Measurements from ENCODE around the gene NTN1. TPM values are rescaled to one million over a fixed set of nuclear protein-coding genes. Genes with fewer than 3 reads are reported as not detected.
A peak's percentile ranks its signal among the peaks of the same experiment; 100 is the strongest.

Gene NTN1
- total RNA-seq, 2 donors from 2014 or later = 0.69 to 1.5 TPM

DNA sequence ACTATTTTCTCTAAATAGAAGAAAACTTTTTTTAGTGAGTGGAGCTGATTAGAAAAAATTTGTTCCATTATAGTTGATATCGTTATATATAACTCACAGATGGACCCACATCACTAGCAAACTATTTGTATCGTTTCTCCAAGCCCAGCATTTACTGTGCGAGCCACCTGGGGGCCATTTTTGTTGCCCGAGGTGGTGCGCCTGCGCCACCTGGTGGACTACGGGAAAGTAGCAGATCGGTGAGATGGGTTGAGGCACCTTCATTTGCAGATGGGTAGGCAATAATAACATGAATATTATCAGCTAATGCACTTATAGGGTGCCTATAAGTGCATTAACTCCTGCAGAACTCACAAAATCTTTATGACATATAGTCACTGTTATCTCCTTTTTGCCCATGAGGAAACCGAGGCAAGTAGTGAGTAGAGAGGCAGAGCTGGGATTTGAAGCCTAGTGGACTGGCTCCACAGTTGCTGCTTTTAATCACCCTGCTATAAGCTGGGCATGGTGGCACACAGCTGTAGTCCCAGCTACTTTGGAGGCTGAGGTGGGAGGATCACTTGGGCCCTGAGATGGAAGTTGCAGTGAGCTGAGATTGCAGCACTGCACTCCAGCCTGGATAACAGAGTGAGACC lies 23.2 kb upstream of the NTN1 start:
- ATAC-seq (replicated peaks in 1 of 2) = peak; percentile 68 to 72
- Mint-ChIP-seq H3K27ac (no peak overlapping the region), H3K36me3 (ENCODE audit: insufficient read depth in 2 of 2) (no peaks in the 10 kb centered on the region), H3K4me3 (no peak overlapping the region), H3K27me3 (ENCODE audit: low read depth) (peaks cover 30% of the 10 kb centered on the region), H3K9me3 (no peaks in the 10 kb centered on the region), H3K4me1 (ENCODE audit: low read depth) (peaks cover 7% of the 10 kb centered on the region)
- DNase-seq = peak; percentile 78 to 84

- H3K4me1 Mint-ChIP-seq (ENCODE audit: low read depth) = peaks cover 7% of the 10 kb centered on the region
- ATAC-seq (replicated peaks in 1 of 2) (no peak), DNase-seq (no peak)
- H3K27ac Mint-ChIP-seq = no peak overlapping the region
- H3K36me3 Mint-ChIP-seq (ENCODE audit: insufficient read depth in 2 of 2) = peaks cover 0 to 3% of the 10 kb centered on the region in 2 donors
- peaks cover 53% of the 10 kb centered on the region for H3K27me3 Mint-ChIP-seq (ENCODE audit: low read depth)
- no peaks in the 10 kb centered on the region for H3K9me3 Mint-ChIP-seq
- peak overlapping the region; percentile 9 to 22 for H3K4me3 Mint-ChIP-seq
Observed at GRCh38 chr17:9001559-9001958, 19.8 kb upstream of the NTN1 start.

GRCh38 chr17:9002227-9002605 lies 19.1 kb upstream of the NTN1 start:
- no peak for DNase-seq
- H3K9me3 Mint-ChIP-seq = no peaks in the 10 kb centered on the region
- no peak overlapping the region for H3K27ac Mint-ChIP-seq
- peaks cover 7% of the 10 kb centered on the region for H3K4me1 Mint-ChIP-seq (ENCODE audit: low read depth)
- peaks cover 0 to 3% of the 10 kb centered on the region in 2 donors for H3K36me3 Mint-ChIP-seq (ENCODE audit: insufficient read depth in 2 of 2)
- no peak for ATAC-seq (replicated peaks in 1 of 2)
- H3K4me3 Mint-ChIP-seq = peak overlapping the region; percentile 73 to 79
- H3K27me3 Mint-ChIP-seq (ENCODE audit: low read depth) = peaks cover 59% of the 10 kb centered on the region

DNA sequence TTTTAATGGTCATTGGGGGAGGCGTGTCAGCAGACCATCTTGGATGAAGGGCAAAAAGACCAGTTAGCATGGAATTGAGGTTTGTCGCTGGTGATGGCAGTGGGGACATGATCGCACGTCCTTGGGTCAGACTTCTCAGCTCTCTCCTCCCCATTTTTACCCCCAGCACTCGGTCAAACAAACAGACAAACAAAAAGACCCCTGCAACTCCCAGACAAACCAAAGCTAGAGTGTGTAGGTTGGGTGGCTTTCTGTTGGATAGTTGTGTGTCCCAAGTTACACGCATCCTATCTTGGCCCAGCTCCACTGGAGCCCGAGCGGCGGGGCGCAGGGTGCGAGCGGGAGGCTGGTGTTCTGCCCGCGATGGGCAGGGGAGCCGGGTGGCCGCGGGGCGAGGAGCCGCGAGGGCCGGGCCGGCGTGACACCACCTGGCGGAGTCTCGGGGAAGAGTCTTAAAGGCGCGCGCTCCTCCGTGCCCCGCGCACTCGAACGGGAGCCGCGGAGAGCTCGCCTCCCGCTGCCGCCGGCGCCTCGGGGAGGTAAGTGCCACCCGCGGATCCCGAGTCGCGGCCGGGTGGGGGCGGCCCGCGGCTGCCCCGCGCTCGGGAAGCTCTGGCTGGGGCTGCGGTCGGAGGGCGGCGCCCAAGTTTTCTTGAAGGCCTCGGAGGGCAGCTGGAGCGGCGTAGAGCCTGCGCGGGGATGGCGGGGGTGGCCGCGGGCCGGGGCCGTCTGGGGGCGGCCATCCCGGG lies 18.5 kb upstream of the NTN1 start:
- peaks cover 0 to 3% of the 10 kb centered on the region in 2 donors for H3K36me3 Mint-ChIP-seq (ENCODE audit: insufficient read depth in 2 of 2)
- peak overlapping the region; percentile 73 to 79 for H3K4me3 Mint-ChIP-seq
- H3K27ac Mint-ChIP-seq = no peak overlapping the region
- H3K9me3 Mint-ChIP-seq = no peaks in the 10 kb centered on the region
- ATAC-seq (replicated peaks in 1 of 2) = peak; percentile 81 to 84
- H3K4me1 Mint-ChIP-seq (ENCODE audit: low read depth) = peaks cover 7% of the 10 kb centered on the region
- peaks cover 64% of the 10 kb centered on the region for H3K27me3 Mint-ChIP-seq (ENCODE audit: low read depth)
- peak; percentile 63 to 71 for DNase-seq

DNA sequence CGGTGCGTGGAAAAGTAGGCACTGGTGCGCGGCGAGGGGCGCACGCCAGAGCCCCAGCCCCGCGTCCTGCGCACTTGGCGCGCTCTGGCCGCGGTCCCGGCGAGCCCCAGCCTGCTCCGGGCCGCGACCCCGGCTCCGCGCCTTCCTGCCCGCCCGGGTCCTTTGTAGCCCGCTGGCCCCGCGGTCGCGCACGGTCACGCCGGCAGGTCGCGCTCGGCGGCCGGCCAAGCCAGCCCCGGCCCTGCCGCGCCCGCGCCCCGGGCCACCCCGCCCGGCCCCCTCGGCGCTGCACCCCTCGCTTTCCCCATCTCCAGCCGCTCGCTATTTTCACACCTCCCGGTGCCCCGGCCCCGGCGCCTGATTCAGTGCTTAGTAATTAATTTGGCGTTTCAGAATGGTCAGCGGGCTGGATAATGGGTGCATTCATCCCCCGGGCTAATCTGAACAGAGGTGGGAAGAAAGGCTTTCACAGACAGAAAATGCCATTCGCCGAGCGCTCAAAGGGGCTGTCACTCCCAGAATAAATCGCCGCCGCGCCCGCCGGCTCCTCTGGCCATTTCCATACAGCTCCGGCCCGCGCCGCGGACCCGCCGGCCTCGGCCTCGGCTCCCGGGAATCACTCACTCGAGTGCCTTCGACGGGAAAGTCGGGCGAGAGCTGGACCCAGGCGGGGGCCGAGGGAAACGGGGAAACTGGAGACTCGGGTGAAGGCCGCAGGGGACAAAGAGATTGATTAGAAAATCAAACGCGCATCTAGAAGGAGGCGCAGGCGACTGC lies 17.8 kb upstream of the NTN1 start:
- DNase-seq (peak in 1 of 2 donors; percentile 5), ATAC-seq (replicated peaks in 1 of 2) (peak; percentile 39 to 44)
- Mint-ChIP-seq H3K36me3 (ENCODE audit: insufficient read depth in 2 of 2) (peaks cover 0 to 3% of the 10 kb centered on the region in 2 donors), H3K9me3 (no peaks in the 10 kb centered on the region), H3K4me3 (peak overlapping the region; percentile 73), H3K27ac (no peak overlapping the region), H3K4me1 (ENCODE audit: low read depth) (peaks cover 7% of the 10 kb centered on the region), H3K27me3 (ENCODE audit: low read depth) (peaks cover 68% of the 10 kb centered on the region)

DNA sequence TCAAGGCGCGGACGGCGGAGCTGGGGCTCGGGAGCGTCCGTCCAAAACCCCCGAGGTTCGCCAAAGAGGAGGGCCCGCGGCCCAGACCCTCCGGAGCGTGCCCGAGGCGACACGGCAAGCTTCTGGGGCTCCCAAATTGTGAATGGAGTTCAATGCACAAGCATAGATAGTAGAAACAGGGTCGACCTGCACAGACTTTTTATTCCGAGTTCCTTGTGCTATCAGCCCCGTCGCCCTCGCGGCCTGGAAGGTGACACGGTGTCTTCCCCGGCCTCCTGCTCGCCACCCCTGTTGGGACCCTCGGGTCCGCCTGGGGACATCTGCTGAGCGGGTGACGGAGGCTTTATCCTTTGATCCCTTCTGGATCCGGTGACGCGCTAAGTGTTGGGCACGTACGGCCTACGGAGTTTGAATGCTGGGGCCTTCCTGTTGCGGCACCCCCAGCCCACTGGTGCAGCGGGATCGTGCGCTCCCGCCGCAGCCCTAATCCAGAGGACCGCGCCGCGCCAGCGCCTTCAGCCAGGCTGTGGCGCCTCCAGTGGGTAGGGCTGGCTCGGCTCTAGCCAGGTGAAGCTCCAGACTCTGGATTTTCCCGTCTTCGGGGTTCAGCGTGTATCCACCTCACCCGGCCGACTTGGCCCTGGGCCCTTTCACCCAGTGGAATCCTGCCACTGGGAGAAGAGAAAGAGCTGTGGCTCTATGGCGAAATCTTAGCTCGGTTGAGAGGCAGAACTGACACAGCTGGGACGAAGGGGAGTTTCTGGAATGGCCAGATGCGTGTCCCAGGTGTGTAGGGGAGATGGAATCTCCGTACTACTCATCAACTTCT lies 17.0 kb upstream of the NTN1 start:
- Mint-ChIP-seq H3K4me1 (ENCODE audit: low read depth) (peaks cover 7% of the 10 kb centered on the region), H3K27me3 (ENCODE audit: low read depth) (peaks cover 76% of the 10 kb centered on the region), H3K36me3 (ENCODE audit: insufficient read depth in 2 of 2) (peaks cover 0 to 3% of the 10 kb centered on the region in 2 donors), H3K27ac (no peak overlapping the region), H3K4me3 (peak overlapping the region; percentile 73), H3K9me3 (no peaks in the 10 kb centered on the region)
- no peak for ATAC-seq (replicated peaks in 1 of 2)
- no peak for DNase-seq

DNA sequence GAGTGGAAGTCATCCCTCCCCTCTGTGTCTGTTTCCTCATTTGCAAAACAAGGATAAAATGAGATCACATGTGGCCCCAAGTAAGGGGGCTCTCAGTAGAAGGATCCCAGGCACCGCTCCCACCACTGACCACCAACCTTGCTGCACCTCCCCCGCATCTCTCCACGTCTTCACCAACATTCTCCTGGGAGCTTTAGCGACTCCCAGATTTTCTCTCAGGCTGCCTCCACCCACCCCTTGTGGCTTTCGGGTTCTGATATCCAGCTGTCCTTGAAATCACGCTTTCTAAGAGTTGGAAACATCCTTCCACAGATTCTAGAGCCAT lies 16.4 kb upstream of the NTN1 start:
- no peak overlapping the region for H3K27ac Mint-ChIP-seq

DNA sequence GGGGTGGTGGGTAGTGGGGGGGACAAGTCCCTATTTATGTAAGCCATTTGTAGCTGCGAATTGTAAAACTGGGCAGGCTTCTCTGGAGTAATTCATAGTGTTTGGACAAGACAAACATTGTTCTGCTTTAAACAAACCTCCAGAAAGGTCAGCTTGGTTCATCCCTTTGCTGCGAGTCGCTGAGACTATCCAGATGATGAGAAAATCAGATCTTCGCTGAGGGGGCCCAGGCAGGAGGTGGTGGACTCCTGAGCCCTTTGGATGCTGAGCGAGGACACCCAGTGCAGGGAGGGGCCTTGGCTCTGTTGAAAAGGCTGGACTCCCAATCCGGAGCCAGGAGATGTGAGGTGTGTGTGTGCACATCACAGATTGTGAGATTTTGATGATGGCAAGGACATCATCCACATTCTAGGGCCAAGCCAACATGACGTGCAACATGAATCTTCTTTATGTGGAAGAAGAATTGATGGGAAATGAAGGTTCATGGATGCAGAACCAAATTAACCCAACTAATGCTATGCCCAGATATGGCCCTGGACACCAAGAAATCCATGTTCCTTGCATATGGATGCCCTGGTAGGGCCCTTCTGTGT lies 15.0 kb upstream of the NTN1 start:
- Mint-ChIP-seq H3K27ac (no peak overlapping the region), H3K27me3 (ENCODE audit: low read depth) (peaks cover 79% of the 10 kb centered on the region), H3K4me1 (ENCODE audit: low read depth) (peaks cover 7% of the 10 kb centered on the region), H3K9me3 (no peaks in the 10 kb centered on the region), H3K4me3 (no peak overlapping the region), H3K36me3 (ENCODE audit: insufficient read depth in 2 of 2) (peaks cover 0 to 3% of the 10 kb centered on the region in 2 donors)
- DNase-seq = no peak
- no peak for ATAC-seq (replicated peaks in 1 of 2)

More for the DNA sequence above, 16.4 kb upstream of the NTN1 start:
- no peak for DNase-seq
- Mint-ChIP-seq H3K36me3 (ENCODE audit: insufficient read depth in 2 of 2) (peaks cover 0 to 3% of the 10 kb centered on the region in 2 donors), H3K4me1 (ENCODE audit: low read depth) (peaks cover 7% of the 10 kb centered on the region), H3K4me3 (peak overlapping the region; percentile 24 to 59), H3K27me3 (ENCODE audit: low read depth) (peaks cover 79% of the 10 kb centered on the region), H3K9me3 (no peaks in the 10 kb centered on the region)
- ATAC-seq (replicated peaks in 1 of 2) = no peak

DNA sequence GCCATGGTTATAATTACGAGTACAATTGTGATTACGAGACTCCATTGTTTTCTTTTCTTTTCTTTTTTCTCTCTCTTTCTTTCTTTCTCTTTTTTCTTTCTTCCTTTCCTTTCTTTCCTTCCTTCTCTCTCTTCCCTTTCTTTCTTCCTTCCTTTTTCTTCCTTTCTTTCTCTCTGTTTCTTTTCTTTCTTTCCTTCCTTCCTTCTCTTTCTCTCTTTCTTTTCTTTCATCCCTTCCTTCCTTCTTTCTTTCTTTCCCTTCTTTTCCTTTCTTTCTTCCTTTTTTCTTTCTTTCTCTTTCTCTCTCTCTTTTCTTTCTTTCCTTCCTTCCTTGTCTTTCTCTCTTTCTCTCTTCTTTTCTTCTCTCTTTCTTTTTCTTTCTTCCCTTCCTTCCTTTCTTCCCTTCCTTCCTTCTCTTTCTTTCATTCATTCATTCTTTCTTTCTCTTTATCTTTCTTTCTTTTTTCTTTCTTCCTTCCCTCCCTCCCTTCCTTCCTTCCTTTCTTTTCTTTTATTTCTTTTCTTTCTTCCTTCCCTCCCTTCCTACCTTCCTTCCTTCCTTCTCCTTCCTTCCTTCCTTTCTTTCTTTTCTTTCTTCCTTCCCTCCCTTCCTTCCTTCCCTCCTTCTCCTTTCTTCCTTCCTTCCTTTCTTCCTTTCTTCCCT lies 14.1 kb upstream of the NTN1 start:
- Mint-ChIP-seq H3K27ac (no peak overlapping the region), H3K9me3 (no peaks in the 10 kb centered on the region), H3K36me3 (ENCODE audit: insufficient read depth in 2 of 2) (peaks cover 0 to 3% of the 10 kb centered on the region in 2 donors), H3K4me1 (ENCODE audit: low read depth) (peaks cover 6% of the 10 kb centered on the region), H3K4me3 (no peak overlapping the region), H3K27me3 (ENCODE audit: low read depth) (peaks cover 74% of the 10 kb centered on the region)
- ATAC-seq (replicated peaks in 1 of 2) (no peak), DNase-seq (no peak)

- no peak overlapping the region for H3K27ac Mint-ChIP-seq
- no peak overlapping the region for H3K4me3 Mint-ChIP-seq
- no peaks in the 10 kb centered on the region for H3K9me3 Mint-ChIP-seq
- H3K36me3 Mint-ChIP-seq (ENCODE audit: insufficient read depth in 2 of 2) = peaks cover 0 to 3% of the 10 kb centered on the region in 2 donors
- DNase-seq = no peak
- no peak for ATAC-seq (replicated peaks in 1 of 2)
- H3K4me1 Mint-ChIP-seq (ENCODE audit: low read depth) = peaks cover 8% of the 10 kb centered on the region
- peaks cover 82% of the 10 kb centered on the region for H3K27me3 Mint-ChIP-seq (ENCODE audit: low read depth)
Observed at GRCh38 chr17:9009096-9009495, 12.2 kb upstream of the NTN1 start.

GRCh38 chr17:9009737-9010136 lies 11.6 kb upstream of the NTN1 start:
- DNase-seq = no peak
- Mint-ChIP-seq H3K27ac (no peak overlapping the region), H3K27me3 (ENCODE audit: low read depth) (peaks cover 77% of the 10 kb centered on the region), H3K4me1 (ENCODE audit: low read depth) (peaks cover 8% of the 10 kb centered on the region), H3K9me3 (no peaks in the 10 kb centered on the region), H3K36me3 (ENCODE audit: insufficient read depth in 2 of 2) (peaks cover 0 to 3% of the 10 kb centered on the region in 2 donors), H3K4me3 (no peak overlapping the region)
- no peak for ATAC-seq (replicated peaks in 1 of 2)

DNA sequence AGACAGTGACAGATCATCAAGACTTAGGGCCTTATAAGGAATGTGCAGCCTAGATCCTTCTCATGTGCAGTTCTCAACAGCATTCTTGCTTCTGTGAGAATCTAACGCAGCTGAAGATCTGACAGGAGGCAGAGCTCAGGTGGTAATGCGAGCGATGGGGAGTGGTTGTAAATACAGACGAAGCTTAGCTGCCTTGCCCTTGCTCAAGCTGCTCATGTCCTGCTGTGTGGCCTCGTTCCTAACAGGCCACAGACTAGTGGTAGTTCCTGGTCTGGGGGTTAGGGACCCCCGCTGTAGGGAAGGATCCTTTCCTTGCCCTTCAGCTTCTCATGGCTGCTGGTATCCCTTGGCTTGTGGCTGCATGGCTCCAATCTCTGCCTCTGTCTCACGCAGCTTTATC lies 10.3 kb upstream of the NTN1 start:
- peaks cover 65% of the 10 kb centered on the region for H3K27me3 Mint-ChIP-seq (ENCODE audit: low read depth)
- no peak overlapping the region for H3K4me3 Mint-ChIP-seq
- peaks cover 8% of the 10 kb centered on the region for H3K4me1 Mint-ChIP-seq (ENCODE audit: low read depth)
- DNase-seq = no peak
- no peaks in the 10 kb centered on the region for H3K9me3 Mint-ChIP-seq
- no peak overlapping the region for H3K27ac Mint-ChIP-seq
- H3K36me3 Mint-ChIP-seq (ENCODE audit: insufficient read depth in 2 of 2) = no peaks in the 10 kb centered on the region
- ATAC-seq (replicated peaks in 1 of 2) = no peak
